Stomach (tissue), 9 donors: ENCODE results near the gene GRHL3. TPM values are rescaled to one million over a fixed set of nuclear protein-coding genes. Genes with fewer than 3 reads are reported as not detected.

Experiments used
- DNase-seq, 2 donors: peaks; one replicate each; pipeline versions ENCODE4 v3.0.0 to v3.0.0-alpha.2; 2013 to 2019
- H3K27ac ChIP-seq, 5 donors: fragments of 200-600 bp in 4 of 5; sonication (generic) in 4 of 5; one replicate each; pipeline ENCODE4 v1.5.1; 2013 to 2019; ENCODE audit warnings: mild to moderate bottlenecking in 1 of 5, moderate library complexity in 1 of 5
- H3K27me3 ChIP-seq, 3 donors: fragments of 200-600 bp; sonication (generic); one replicate each; pipeline ENCODE4 v1.5.1; 2017 to 2019; ENCODE audit warnings: mixed run types in 1 of 3
- H3K36me3 ChIP-seq, 4 donors: fragments of 200-600 bp; sonication (generic); 1 replicate in 3 of 4; 2 replicates in 1 of 4; pipeline ENCODE4 v1.5.1; 2016 to 2019
- H3K4me1 ChIP-seq, 4 donors: fragments of 200-600 bp; sonication (generic); one replicate each; pipeline ENCODE4 v1.5.1; 2016 to 2019
- H3K4me3 ChIP-seq, 4 donors: fragments of 200-600 bp; sonication (generic) in 3 of 4; one replicate each; pipeline ENCODE4 v1.5.1; 2016 to 2019; ENCODE audit warnings: mild to moderate bottlenecking in 1 of 4
- H3K9me3 ChIP-seq, 4 donors: fragments of 200-600 bp; sonication (generic); one replicate each; pipeline ENCODE4 v1.5.1; 2016 to 2019
- CTCF ChIP-seq, 7 experiments: fragments of 450-650 bp in 4 of 7; fragments of 200-600 bp in 3 of 7; sonication (generic) in 3 of 7; IDR thresholded peaks; one replicate each; pipeline ENCODE4 v1.5.1; 2016 to 2019; ENCODE audit warnings: antibody characterized with exemption in 7 of 7, control low read depth in 2 of 7, mild to moderate bottlenecking in 1 of 7
- EP300 ChIP-seq: sonication (generic); formaldehyde crosslinking; IDR thresholded peaks from one replicate; pipeline ENCODE4 v1.6.1; 2017; ENCODE audit warnings: antibody characterized with exemption
- POLR2A ChIP-seq, 4 donors: fragments of 450-650 bp; IDR thresholded peaks; one replicate each; pipeline ENCODE4 v1.6.1; 2016; ENCODE audit warnings: antibody characterized with exemption in 4 of 4, control low read depth in 2 of 4, mild to moderate bottlenecking in 1 of 4, moderate library complexity in 1 of 4
- POLR2AphosphoS5 ChIP-seq, 3 donors: sonication (generic); formaldehyde crosslinking; IDR thresholded peaks; one replicate each; pipeline ENCODE4 v1.6.1; 2016; ENCODE audit warnings: antibody characterized with exemption in 3 of 3
- WGBS, 5 donors: extraction: QIAGEN DNeasy Blood & Tissue Kit in 3 of 5; methylation state at CpG; one replicate each; pipeline versions ENCODE4 v1.1.5 to v1.1.7; 2013 to 2018; 5-methylcytosine and 5-hydroxymethylcytosine counted together
- intact Hi-C: fragments of 100-400 bp; cut with DNase I; formaldehyde crosslinking; loops from one replicate; pipeline ENCODE4 v1.15.1; 2023; ENCODE audit warnings: low total_unique reads
- polyA plus RNA-seq, 3 donors: library from polyadenylated mRNA; stranded (reverse); fragments of 200-250 nt; gene quantifications; one replicate each; pipeline ENCODE4 v1.2.3, GENCODE V29; 2013
- total RNA-seq, 5 donors: library from RNA; depleted of rRNA; stranded (reverse); fragments of >200 nt; gene quantifications; one replicate each; pipeline versions ENCODE4 v1.1.0 to v1.2.3, GENCODE V29; 2014 to 2016
- donor health status: healthy with polysubstance abuse.
- donor health status: Bipolar disorder and iron deficiency.
- donor health status: healthy.

GRHL3 gene
- total and polyA plus RNA-seq, 8 donors = 0.19 to 13.9 (median 0.67) TPM; not detected in 4

GRCh38 chr1:24309762-24310485 is 9.2 kb upstream of the GRHL3 start:
- WGBS, 5 donors = 84 to 90% (median 89%) methylated on average over 4 of the region's 4 CpGs
- Histone ChIP-seq H3K36me3 (no peaks in the 10 kb centered on the region), H3K4me3 (no peak overlapping the region), H3K4me1 (no peaks in the 10 kb centered on the region), H3K9me3 (no peaks in the 10 kb centered on the region), H3K27ac (no peak overlapping the region), H3K27me3 (peaks cover 0 to under 1% (median 0%) of the 10 kb centered on the region in 3 donors)
- DNase-seq = no peak
- TF ChIP-seq POLR2A (IDR thresholded peaks at IDR 0.05) (no peak), CTCF (IDR thresholded peaks at IDR 0.05) (no peak), EP300 (no peak), POLR2AphosphoS5 (IDR thresholded peaks at IDR 0.05) (no peak)
- intact Hi-C loops = no loop called here

GRCh38 chr1:24311234-24311633 is 7.9 kb upstream of the GRHL3 start:
- 83 to 100% (median 86%) methylated on average over 3 of the region's 3 CpGs for WGBS, 5 donors
- DNase-seq = no peak

GRCh38 chr1:24311741-24312140 is 7.4 kb upstream of the GRHL3 start:
- Histone ChIP-seq H3K27me3 (peaks cover 0 to 3% (median 0%) of the 10 kb centered on the region in 3 donors), H3K9me3 (no peaks in the 10 kb centered on the region), H3K4me3 (no peak overlapping the region), H3K36me3 (no peaks in the 10 kb centered on the region), H3K4me1 (no peaks in the 10 kb centered on the region), H3K27ac (no peak overlapping the region)
- 35 to 82% (median 50%) methylated on average over 1 of the region's 1 CpG for WGBS, 5 donors
- DNase-seq = no peak
- TF ChIP-seq POLR2A (IDR thresholded peaks at IDR 0.05) = no peak
- TF ChIP-seq CTCF (IDR thresholded peaks at IDR 0.05) = no peak
- TF ChIP-seq EP300 = no peak
- no peak for TF ChIP-seq POLR2AphosphoS5 (IDR thresholded peaks at IDR 0.05)
- intact Hi-C loops = no loop called here

More at GRCh38 chr1:24311234-24311633, 7.9 kb upstream of the GRHL3 start:
- intact Hi-C loops = no loop called here
- H3K27me3 ChIP-seq = no peaks in the 10 kb centered on the region
- no peak for TF ChIP-seq POLR2AphosphoS5 (IDR thresholded peaks at IDR 0.05)
- TF ChIP-seq EP300 = no peak
- TF ChIP-seq POLR2A (IDR thresholded peaks at IDR 0.05) = no peak
- TF ChIP-seq CTCF (IDR thresholded peaks at IDR 0.05) = no peak
- no peak overlapping the region for H3K27ac ChIP-seq
- H3K9me3 ChIP-seq = no peaks in the 10 kb centered on the region
- H3K36me3 ChIP-seq = no peaks in the 10 kb centered on the region
- H3K4me3 ChIP-seq = no peak overlapping the region
- no peaks in the 10 kb centered on the region for H3K4me1 ChIP-seq

GRCh38 chr1:24315391-24315790 is 3.8 kb upstream of the GRHL3 start:
- TF ChIP-seq POLR2AphosphoS5 (IDR thresholded peaks at IDR 0.05) (no peak), EP300 (no peak), POLR2A (IDR thresholded peaks at IDR 0.05) (no peak), CTCF (IDR thresholded peaks at IDR 0.05) (no peak)
- H3K36me3 ChIP-seq = no peaks in the 10 kb centered on the region
- no peak overlapping the region for H3K27ac ChIP-seq
- intact Hi-C loops = no loop called here
- 71 to 80% (median 73%) methylated on average over 6 of the region's 6 CpGs for WGBS, 5 donors
- peaks cover 0 to 30% (median 0%) of the 10 kb centered on the region in 3 donors for H3K27me3 ChIP-seq
- H3K9me3 ChIP-seq = no peaks in the 10 kb centered on the region
- no peak for DNase-seq
- H3K4me3 ChIP-seq = no peak overlapping the region
- H3K4me1 ChIP-seq = peaks cover 12 to 25% (median 16%) of the 10 kb centered on the region in 4 donors
